ENCODE data around the gene DENND1B. TPM values are rescaled to one million over a fixed set of nuclear protein-coding genes. Genes with fewer than 3 reads are reported as not detected.
"Not testable (repeated sequence)": the region's sequence is repeated elsewhere in the genome, so short reads cannot be mapped to it uniquely, and the experiment has no call there.

Gene DENND1B
- total RNA-seq, 2 experiments from 2014 or later, result 22.5 to 27.9 TPM

DNA sequence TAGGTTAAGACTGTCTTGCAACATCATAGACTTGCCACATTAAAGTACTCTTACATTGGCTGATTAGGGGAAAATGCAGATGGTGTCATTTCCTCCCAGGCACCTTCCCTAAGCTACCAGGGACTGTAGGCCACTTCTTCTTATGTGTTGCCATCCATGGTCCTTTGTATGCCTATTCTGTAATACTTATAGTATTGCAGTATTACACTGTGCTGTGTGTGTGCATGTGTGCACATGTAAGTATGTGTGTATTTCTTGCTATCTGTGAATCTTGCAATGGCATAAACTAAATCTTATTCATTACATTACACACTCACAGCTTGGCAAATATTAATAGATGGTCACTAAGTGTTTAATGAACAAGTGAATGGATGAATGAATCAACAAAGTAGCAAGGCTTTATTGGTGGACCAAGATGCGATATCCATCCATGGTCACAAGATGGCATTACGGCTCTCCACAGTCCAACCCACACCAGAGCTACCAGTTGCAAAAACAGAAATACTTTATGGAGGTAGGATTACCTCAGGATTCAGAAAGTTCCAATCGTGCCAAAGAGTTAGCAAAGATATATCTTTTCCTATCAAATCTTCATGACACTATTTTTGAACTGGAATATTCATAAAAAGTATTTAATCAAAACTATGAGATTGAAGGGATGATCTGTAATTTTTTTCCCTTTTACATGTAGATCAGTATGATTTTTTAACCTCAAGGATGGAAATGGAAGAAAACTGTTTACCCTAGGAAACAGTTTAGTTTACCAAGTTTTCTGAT, 160.2 kb downstream of the DENND1B start:
- POLR2A ChIA-PET, result no interaction called here
- Mint-ChIP-seq H3K36me3 (ENCODE audit: low read depth) (peaks cover 3% of the 10 kb centered on the region), H3K27ac (no peak overlapping the region), H3K9me3 (ENCODE audit: insufficient read depth) (no peaks in the 10 kb centered on the region), H3K27me3 (ENCODE audit: low read depth) (no peaks in the 10 kb centered on the region), H3K4me3 (no peak overlapping the region), H3K4me1 (ENCODE audit: low read depth) (no peaks in the 10 kb centered on the region)
- ATAC-seq (peak; percentile 67), DNase-seq (peak; percentile 45)
- CTCF ChIA-PET, result interaction anchor here (0.9 to 3.7 kb wide), 10 partner anchors 9 to 851 kb away, joined by 3 to 40 read pairs (median 4); no protein-coding TSS in a partner anchor

DNA sequence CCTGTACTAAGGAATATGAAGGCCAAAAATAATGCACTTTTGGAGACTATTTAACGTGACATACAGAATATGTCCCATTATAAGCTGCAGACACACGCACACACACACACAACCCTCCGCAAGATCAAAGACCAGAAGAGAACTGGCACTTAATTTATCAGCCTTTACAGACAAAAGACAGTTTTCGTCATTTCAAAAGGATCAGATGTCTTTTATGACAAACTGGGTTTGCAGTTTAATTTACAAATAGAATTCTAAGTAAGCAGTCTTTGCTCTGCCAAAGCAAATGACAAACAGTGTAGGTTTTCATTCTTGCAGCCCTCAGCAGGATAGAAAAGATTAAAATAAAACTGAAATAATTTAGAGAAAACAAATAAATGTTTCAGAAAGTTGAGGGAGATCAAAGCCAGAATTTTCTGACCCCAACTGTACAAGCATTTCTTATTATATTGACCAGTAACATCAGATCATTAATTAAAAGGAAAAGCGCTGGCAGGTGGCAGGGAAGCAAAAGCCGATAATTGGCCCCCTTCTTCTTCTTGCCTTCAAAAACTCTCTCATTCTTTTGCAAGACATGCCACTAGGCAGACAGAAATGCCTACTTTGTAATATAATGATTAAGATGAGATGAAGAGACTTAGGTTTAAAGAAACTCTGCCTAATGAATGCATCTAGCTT, 169.0 kb downstream of the DENND1B start:
- H3K4me3 Mint-ChIP-seq, result no peak overlapping the region
- no peaks in the 10 kb centered on the region for H3K36me3 Mint-ChIP-seq (ENCODE audit: low read depth)
- ATAC-seq (no peak), DNase-seq (no peak)
- no peaks in the 10 kb centered on the region for H3K4me1 Mint-ChIP-seq (ENCODE audit: low read depth)
- no peaks in the 10 kb centered on the region for H3K27me3 Mint-ChIP-seq (ENCODE audit: low read depth)
- CTCF ChIA-PET, result interaction anchor here (1.5 to 1.6 kb wide), 2 partner anchors 9 to 263 kb away, joined by 3 to 6 read pairs; no protein-coding TSS in a partner anchor
- POLR2A ChIA-PET, result no interaction called here
- H3K9me3 Mint-ChIP-seq (ENCODE audit: insufficient read depth), result no peaks in the 10 kb centered on the region
- no peak overlapping the region for H3K27ac Mint-ChIP-seq

- POLR2A ChIA-PET, result no interaction called here
Measured at GRCh38 chr1:197604302-197604701, 171.0 kb downstream of the DENND1B start.

GRCh38 chr1:197600751-197601150, 174.5 kb downstream of the DENND1B start:
- Mint-ChIP-seq H3K27me3 (ENCODE audit: low read depth) (no peaks in the 10 kb centered on the region), H3K27ac (no peak overlapping the region), H3K9me3 (ENCODE audit: insufficient read depth) (no peaks in the 10 kb centered on the region), H3K4me3 (no peak overlapping the region), H3K4me1 (ENCODE audit: low read depth) (no peaks in the 10 kb centered on the region), H3K36me3 (ENCODE audit: low read depth) (no peaks in the 10 kb centered on the region)
- POLR2A ChIA-PET, result no interaction called here
- CTCF ChIA-PET, result no interaction called here
- no peak for DNase-seq
- ATAC-seq, result no peak

More at GRCh38 chr1:197604302-197604701, 171.0 kb downstream of the DENND1B start:
- DNase-seq, result no peak
- Mint-ChIP-seq H3K27ac (no peak overlapping the region), H3K36me3 (ENCODE audit: low read depth) (no peaks in the 10 kb centered on the region), H3K9me3 (ENCODE audit: insufficient read depth) (no peaks in the 10 kb centered on the region), H3K4me3 (no peak overlapping the region), H3K27me3 (ENCODE audit: low read depth) (no peaks in the 10 kb centered on the region), H3K4me1 (ENCODE audit: low read depth) (no peaks in the 10 kb centered on the region)
- CTCF ChIA-PET, result no interaction called here
- ATAC-seq, result no peak

DNA sequence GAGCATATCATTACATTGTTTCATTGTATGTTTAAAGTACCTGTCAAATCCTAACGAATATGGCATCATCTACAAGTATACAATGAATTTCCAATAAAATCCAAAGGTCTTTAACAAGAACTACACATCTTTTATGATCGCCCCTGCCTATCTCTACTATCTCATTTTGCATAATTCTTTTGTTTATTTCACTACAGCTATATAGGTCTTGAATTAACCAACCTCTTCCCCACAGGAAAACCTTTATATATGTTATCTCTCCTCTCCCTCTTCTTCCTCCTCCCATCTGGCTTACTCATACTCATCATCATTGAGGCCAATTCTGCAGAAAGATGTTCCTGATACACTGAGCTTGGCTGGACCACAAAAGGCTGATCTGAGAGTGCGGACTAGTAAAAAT, 175.5 kb downstream of the DENND1B start:
- Mint-ChIP-seq H3K4me3 (no peak overlapping the region), H3K27me3 (ENCODE audit: low read depth) (no peaks in the 10 kb centered on the region), H3K36me3 (ENCODE audit: low read depth) (no peaks in the 10 kb centered on the region), H3K9me3 (ENCODE audit: insufficient read depth) (no peaks in the 10 kb centered on the region), H3K27ac (no peak overlapping the region), H3K4me1 (ENCODE audit: low read depth) (no peaks in the 10 kb centered on the region)
- ATAC-seq, result no peak
- ChIA-PET POLR2A (no interaction called here), CTCF (no interaction called here)
- no peak for DNase-seq

DNA sequence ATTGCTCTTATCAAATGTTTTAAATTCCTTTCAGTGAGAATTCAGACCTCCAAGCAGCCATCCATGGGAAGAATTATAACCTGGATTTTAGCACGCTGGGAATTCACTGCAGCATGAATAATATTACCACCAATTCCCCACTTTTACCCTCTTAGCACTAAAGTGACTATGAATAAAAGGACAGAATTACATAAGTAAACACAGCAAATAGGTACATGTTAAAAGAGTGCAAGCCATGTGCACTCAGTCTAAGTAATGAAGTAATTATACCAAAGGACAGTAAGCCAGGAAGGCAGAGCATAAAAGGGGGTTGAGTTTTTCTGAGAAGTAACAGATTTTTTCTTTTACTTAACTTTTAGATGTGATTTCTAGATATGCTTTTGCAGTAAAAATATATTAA, 176.3 kb downstream of the DENND1B start:
- ATAC-seq (no peak), DNase-seq (no peak)
- no peak overlapping the region for H3K27ac Mint-ChIP-seq
- H3K36me3 Mint-ChIP-seq (ENCODE audit: low read depth), result no peaks in the 10 kb centered on the region
- no peaks in the 10 kb centered on the region for H3K27me3 Mint-ChIP-seq (ENCODE audit: low read depth)
- no peaks in the 10 kb centered on the region for H3K4me1 Mint-ChIP-seq (ENCODE audit: low read depth)
- ChIA-PET POLR2A (no interaction called here), CTCF (no interaction called here)
- no peak overlapping the region for H3K4me3 Mint-ChIP-seq
- no peaks in the 10 kb centered on the region for H3K9me3 Mint-ChIP-seq (ENCODE audit: insufficient read depth)

DNA sequence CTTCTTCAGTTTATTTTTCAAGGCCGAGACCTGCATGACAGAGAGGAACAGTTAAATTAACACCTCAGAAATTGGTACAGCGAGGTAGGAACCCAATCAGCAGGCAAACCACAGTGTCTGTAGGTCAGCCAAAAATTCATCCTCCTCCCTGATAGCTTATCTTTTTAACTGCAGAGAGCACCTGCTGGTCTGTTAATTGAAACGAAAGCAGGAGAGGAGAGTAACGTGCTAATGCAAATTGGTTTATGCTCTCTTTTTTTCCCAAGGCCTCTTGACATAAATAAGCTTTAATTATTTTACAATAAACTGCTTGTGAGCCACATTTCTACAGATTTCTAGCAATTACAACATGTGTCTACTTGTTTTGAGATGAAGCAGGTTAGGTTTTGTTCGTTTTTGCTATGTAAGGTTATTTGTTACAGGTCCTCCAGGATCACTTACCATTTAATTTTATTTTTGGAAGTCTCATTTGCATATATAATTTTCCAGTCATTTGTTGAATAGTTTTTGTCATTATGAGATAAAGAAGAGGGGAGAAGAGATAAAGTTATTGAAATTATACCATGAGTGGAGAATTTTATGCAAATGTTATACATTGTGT, 179.9 kb downstream of the DENND1B start:
- H3K27ac Mint-ChIP-seq, result no peak overlapping the region
- no peaks in the 10 kb centered on the region for H3K27me3 Mint-ChIP-seq (ENCODE audit: low read depth)
- H3K4me1 Mint-ChIP-seq (ENCODE audit: low read depth), result no peaks in the 10 kb centered on the region
- no peak overlapping the region for H3K4me3 Mint-ChIP-seq
- DNase-seq (no peak), ATAC-seq (no peak)
- peaks cover 4% of the 10 kb centered on the region for H3K36me3 Mint-ChIP-seq (ENCODE audit: low read depth)
- no peaks in the 10 kb centered on the region for H3K9me3 Mint-ChIP-seq (ENCODE audit: insufficient read depth)
- ChIA-PET CTCF (interaction anchor here (0.6 kb wide), 2 partner anchors 9 to 154 kb away, joined by 3 read pairs; no protein-coding TSS in a partner anchor), POLR2A (no interaction called here)

DNA sequence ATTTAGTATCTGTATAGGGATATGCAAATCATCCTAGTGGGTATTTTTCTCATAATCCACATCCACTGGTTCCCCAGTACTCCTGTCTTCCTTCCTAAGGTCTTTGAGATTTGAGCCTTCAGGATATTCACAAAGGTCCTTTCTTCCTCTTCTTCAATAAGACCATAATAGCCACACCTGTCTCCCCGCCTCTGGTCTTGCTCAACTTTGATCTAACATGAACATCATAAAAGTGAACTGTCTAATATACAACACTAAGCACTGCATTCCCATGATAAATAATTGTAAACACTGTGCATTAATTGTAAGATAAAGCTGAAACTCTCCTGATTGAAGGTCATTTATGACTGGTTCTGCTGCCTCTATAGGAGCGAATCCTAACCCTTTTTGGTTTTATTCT, 184.6 kb downstream of the DENND1B start:
- H3K4me1 Mint-ChIP-seq (ENCODE audit: low read depth), result no peaks in the 10 kb centered on the region
- ChIA-PET POLR2A (no interaction called here), CTCF (interaction anchor here (1.0 to 2.0 kb wide), 2 partner anchors 71 to 278 kb away, joined by 3 to 6 read pairs; no protein-coding TSS in a partner anchor)
- H3K4me3 Mint-ChIP-seq, result no peak overlapping the region
- peaks cover 4% of the 10 kb centered on the region for H3K36me3 Mint-ChIP-seq (ENCODE audit: low read depth)
- DNase-seq (no peak), ATAC-seq (no peak)
- H3K9me3 Mint-ChIP-seq (ENCODE audit: insufficient read depth), result no peaks in the 10 kb centered on the region
- no peak overlapping the region for H3K27ac Mint-ChIP-seq
- H3K27me3 Mint-ChIP-seq (ENCODE audit: low read depth), result no peaks in the 10 kb centered on the region

DNA sequence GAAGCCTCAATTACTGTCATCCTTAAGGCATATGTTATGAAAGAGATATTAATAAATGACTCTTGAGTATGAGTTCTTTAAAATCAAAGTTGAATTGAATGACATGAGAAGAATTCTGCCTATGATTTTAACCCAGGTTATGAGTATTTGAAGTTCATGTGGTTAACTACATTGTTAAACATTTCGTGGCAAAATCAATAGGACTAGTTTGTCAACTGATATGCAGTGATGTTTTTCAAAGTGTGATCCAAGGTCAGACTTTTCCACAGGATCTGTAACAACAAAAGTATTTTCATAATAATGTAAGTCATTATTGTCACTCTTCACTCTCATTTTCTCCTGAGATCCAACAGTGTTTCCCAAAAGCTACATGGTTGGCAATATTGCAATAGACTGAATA, 189.5 kb downstream of the DENND1B start:
- ATAC-seq (no peak), DNase-seq (no peak)
- Mint-ChIP-seq H3K4me3 (no peak overlapping the region), H3K27me3 (ENCODE audit: low read depth) (no peaks in the 10 kb centered on the region), H3K9me3 (ENCODE audit: insufficient read depth) (no peaks in the 10 kb centered on the region), H3K27ac (no peak overlapping the region), H3K36me3 (ENCODE audit: low read depth) (peaks cover 11% of the 10 kb centered on the region), H3K4me1 (ENCODE audit: low read depth) (no peaks in the 10 kb centered on the region)
- ChIA-PET CTCF (no interaction called here), POLR2A (no interaction called here)

GRCh38 chr1:197577580-197577979, 197.7 kb downstream of the DENND1B start:
- ChIA-PET POLR2A (no interaction called here), CTCF (no interaction called here)
- ATAC-seq, result no peak
- Mint-ChIP-seq H3K4me3 (no peak overlapping the region), H3K27ac (no peak overlapping the region), H3K27me3 (ENCODE audit: low read depth) (no peaks in the 10 kb centered on the region), H3K36me3 (ENCODE audit: low read depth) (peaks cover 47% of the 10 kb centered on the region), H3K4me1 (ENCODE audit: low read depth) (no peaks in the 10 kb centered on the region), H3K9me3 (ENCODE audit: insufficient read depth) (no peaks in the 10 kb centered on the region)
- no peak for DNase-seq

GRCh38 chr1:197575531-197575930, 199.7 kb downstream of the DENND1B start:
- ATAC-seq; H3K9me3 Mint-ChIP-seq (ENCODE audit: insufficient read depth); H3K4me1 Mint-ChIP-seq (ENCODE audit: low read depth); CTCF ChIA-PET; H3K27me3 Mint-ChIP-seq (ENCODE audit: low read depth); H3K4me3 Mint-ChIP-seq; POLR2A ChIA-PET; DNase-seq; H3K27ac Mint-ChIP-seq: not testable (repeated sequence)
- H3K36me3 Mint-ChIP-seq (ENCODE audit: low read depth), result peaks cover 48% of the 10 kb centered on the region

- Mint-ChIP-seq H3K36me3 (ENCODE audit: low read depth) (peaks cover 57% of the 10 kb centered on the region), H3K9me3 (ENCODE audit: insufficient read depth) (peaks cover 8% of the 10 kb centered on the region), H3K27ac (no peak overlapping the region), H3K27me3 (ENCODE audit: low read depth) (no peaks in the 10 kb centered on the region), H3K4me1 (ENCODE audit: low read depth) (no peaks in the 10 kb centered on the region), H3K4me3 (no peak overlapping the region)
- CTCF ChIA-PET, result no interaction called here
- DNase-seq, result no peak
- POLR2A ChIA-PET, result no interaction called here
- ATAC-seq, result no peak
Measured at GRCh38 chr1:197572169-197572568, 203.1 kb downstream of the DENND1B start.

Data from activated CD8-positive, alpha-beta T cell treated with anti-CD3 and anti-CD28 coated beads, Interleukin-2, amount 10 ng/mL, durations not matched to agents 7 days and 5 days (primary cell).